ENCODE results near the gene BICRA. TPM values are rescaled to one million over a fixed set of nuclear protein-coding genes. Genes with fewer than 3 reads are reported as not detected.

BICRA gene
- total RNA-seq, 1 experiment from 2014 or later = 29.3 TPM

GRCh38 chr19:47701717-47702552 is 93.0 kb downstream of the BICRA start:
- H3K27ac Mint-ChIP-seq = no peak overlapping the region
- H3K4me3 Mint-ChIP-seq = no peak overlapping the region
- H3T11ph ChIP-seq (ENCODE audit: low read length) = no peak overlapping the region
- no peak overlapping the region for H2BK5ac ChIP-seq (ENCODE audit: insufficient read length, low read length)
- H4K8ac ChIP-seq (replicated peaks; ENCODE audit: insufficient read length, low read depth, low read length) = no peak overlapping the region
- H3K4me1 Mint-ChIP-seq = peaks cover 2 to 6% of the 10 kb centered on the region in 2 experiments; a peak in 2 of 4 replicates
- H3K79me1 ChIP-seq (ENCODE audit: insufficient read depth, low read depth, low read length, poor library complexity, severe bottlenecking) = no peaks in the 10 kb centered on the region
- H3K56ac ChIP-seq (ENCODE audit: insufficient read length, low read depth, low read length) = no peak overlapping the region
- H3K27me3 Mint-ChIP-seq (ENCODE audit: low read depth) = no peaks in the 10 kb centered on the region; the same call in 1 of the 2 replicates
- H3K4ac ChIP-seq (ENCODE audit: low read depth, low read length) = no peak overlapping the region
- no peak overlapping the region for H2BK15ac ChIP-seq (ENCODE audit: low read depth, low read length)
- no peak overlapping the region for H3K23ac ChIP-seq (ENCODE audit: insufficient read length, low read depth, low read length)
- H3K9me3 Mint-ChIP-seq = no peaks in the 10 kb centered on the region; a peak in 1 of 5 replicates
- no peaks in the 10 kb centered on the region for H4K20me1 ChIP-seq (ENCODE audit: control insufficient read depth, insufficient read depth, insufficient read length)
- H4K91ac ChIP-seq (ENCODE audit: insufficient read length, low read depth, low read length) = no peak overlapping the region
- H2BK120ac ChIP-seq (ENCODE audit: low read depth, low read length, poor library complexity, severe bottlenecking) = no peak overlapping the region
- no peaks in the 10 kb centered on the region for H3K4me1 ChIP-seq (ENCODE audit: insufficient read depth, low read length)
- H2BK20ac ChIP-seq (ENCODE audit: low read depth, low read length, poor library complexity, severe bottlenecking) = no peak overlapping the region
- H2BK12ac ChIP-seq (ENCODE audit: insufficient read length, low read depth, low read length) = no peak overlapping the region
- no peaks in the 10 kb centered on the region for H3K9me3 ChIP-seq (ENCODE audit: control insufficient read depth, low read depth, low read length)
- no peak overlapping the region for H3K18ac ChIP-seq (ENCODE audit: insufficient read length, low read depth, low read length)
- H3K36me3 Mint-ChIP-seq (ENCODE audit: insufficient read depth in 1 of 3, low read depth in 3 of 3) = peaks cover 11 to 44% (median 39%) of the 10 kb centered on the region in 3 experiments; a peak in 6 of 7 replicates
- no peak overlapping the region for H3K9ac ChIP-seq (ENCODE audit: extremely low read depth, insufficient read length, low read length)
- H4K5ac ChIP-seq (ENCODE audit: insufficient read length, low read depth, low read length) = no peak overlapping the region
- H3K14ac ChIP-seq (ENCODE audit: insufficient read depth, low read length) = no peak overlapping the region
- H2AK5ac ChIP-seq (ENCODE audit: insufficient read length, low read length) = no peak overlapping the region
- H3K23me2 ChIP-seq (ENCODE audit: insufficient read length, low read depth, low read length, poor library complexity, severe bottlenecking) = no peaks in the 10 kb centered on the region
- no peak overlapping the region for H3K27ac ChIP-seq (ENCODE audit: insufficient read length, low read depth, low read length)
- no peak overlapping the region for H3K4me2 ChIP-seq (ENCODE audit: insufficient read depth, insufficient read length, low read length)
- no peak for DNase-seq
- TF ChIP-seq, protein P1, sequence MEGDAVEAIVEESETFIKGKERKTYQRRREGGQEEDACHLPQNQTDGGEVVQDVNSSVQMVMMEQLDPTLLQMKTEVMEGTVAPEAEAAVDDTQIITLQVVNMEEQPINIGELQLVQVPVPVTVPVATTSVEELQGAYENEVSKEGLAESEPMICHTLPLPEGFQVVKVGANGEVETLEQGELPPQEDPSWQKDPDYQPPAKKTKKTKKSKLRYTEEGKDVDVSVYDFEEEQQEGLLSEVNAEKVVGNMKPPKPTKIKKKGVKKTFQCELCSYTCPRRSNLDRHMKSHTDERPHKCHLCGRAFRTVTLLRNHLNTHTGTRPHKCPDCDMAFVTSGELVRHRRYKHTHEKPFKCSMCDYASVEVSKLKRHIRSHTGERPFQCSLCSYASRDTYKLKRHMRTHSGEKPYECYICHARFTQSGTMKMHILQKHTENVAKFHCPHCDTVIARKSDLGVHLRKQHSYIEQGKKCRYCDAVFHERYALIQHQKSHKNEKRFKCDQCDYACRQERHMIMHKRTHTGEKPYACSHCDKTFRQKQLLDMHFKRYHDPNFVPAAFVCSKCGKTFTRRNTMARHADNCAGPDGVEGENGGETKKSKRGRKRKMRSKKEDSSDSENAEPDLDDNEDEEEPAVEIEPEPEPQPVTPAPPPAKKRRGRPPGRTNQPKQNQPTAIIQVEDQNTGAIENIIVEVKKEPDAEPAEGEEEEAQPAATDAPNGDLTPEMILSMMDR (conservative IDR thresholded peaks at IDR 0.05) = no peak
- H2AFZ ChIP-seq (ENCODE audit: low read length) = no peak overlapping the region
- no peaks in the 10 kb centered on the region for H3K27me3 ChIP-seq (ENCODE audit: insufficient read depth, low read length)
- H3K79me2 ChIP-seq (ENCODE audit: insufficient read depth, low read length) = no peaks in the 10 kb centered on the region
- WGBS (ENCODE audit: extremely low coverage, insufficient read length, low lambda C conversion rate) = no CpG with 5 or more reads among the region's 91 CpGs

Measured in H9 (cell line).